ENCODE data around the gene C2CD5.

C2CD5 gene

GRCh38 chr12:22412581-22412980, 131.8 kb downstream of the C2CD5 start:
- DNase-seq (ENCODE audit: low spot score), result no peak

- DNase-seq (ENCODE audit: low spot score), result no peak
These were observed 133.9 kb downstream of the C2CD5 start for GRCh38 chr12:22410486-22410885.

- no peak for DNase-seq (ENCODE audit: low spot score)
These were observed 134.8 kb downstream of the C2CD5 start for GRCh38 chr12:22409377-22410164.

DNA sequence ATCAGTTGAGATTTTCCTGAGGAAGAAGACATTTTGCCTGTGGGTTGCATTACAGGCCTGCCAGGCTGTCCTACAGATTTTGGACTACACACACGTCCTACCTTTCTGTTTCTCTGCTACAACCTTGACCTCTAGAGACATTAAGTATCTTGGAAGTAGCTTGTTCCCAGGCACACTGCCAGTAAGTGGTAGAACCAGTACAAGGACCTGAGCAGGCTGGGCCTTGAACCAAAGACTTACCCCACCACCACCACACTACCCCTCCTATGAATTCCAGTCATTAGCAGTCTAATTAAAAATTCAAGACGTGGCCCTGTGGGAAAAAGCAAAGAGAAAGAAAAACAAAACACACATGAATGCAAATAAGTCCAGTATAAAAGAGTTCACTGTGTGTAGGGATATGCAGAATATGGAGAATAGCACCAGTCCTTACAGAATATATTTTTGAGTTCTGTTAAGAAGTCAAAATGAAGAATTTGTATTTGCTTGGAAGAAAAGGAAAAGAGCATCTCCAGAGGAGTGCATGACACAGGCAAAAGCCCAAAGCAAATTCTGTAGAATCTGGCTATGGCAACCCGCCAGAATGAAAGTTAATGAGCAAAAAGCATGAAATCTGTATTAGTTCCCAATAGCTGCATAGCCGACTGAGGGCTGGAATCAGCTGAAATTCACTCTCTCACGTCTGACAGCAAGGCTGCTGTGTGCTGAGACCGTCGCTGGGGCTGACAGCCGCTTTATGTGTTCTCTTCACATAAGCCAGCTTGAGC, 135.5 kb downstream of the C2CD5 start:
- no peak for DNase-seq (ENCODE audit: low spot score)

DNA sequence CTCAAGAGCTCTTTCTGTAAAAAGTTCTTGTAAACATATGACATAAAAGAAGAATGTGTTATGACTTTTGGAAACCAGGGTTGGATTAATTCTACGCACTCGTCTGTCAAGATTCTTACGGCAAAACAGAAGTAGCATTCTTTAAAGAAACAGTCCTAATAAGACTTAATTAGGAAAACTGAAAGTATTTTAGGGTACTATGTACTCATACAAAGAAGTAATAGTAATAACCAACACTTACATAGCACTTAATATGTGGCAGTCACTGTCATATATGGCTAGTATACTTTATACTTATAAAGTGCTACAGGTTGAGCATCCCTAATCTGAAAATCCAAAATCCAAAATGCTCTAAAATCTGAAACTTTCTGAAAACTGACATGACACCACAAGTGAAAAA, 136.9 kb downstream of the C2CD5 start:
- no peak for DNase-seq (ENCODE audit: low spot score)

DNA sequence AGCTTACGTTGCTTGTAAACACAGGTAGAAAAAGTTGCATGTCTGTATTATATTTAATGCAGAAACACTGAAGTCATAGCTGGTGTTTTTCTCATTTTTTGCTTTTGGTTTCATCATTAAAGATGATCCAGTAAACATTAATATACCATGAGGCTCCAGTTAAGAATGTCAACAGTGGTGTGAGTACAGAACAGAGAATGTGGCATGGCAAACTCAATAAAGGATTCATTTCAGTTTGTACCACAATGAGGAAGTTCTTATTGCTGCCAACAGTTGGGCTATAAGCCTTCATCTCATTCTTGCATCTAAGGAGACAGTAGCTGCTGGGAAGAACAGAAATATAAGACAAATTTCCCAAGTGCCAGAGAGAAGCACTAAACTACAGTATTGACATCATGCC, 137.7 kb downstream of the C2CD5 start:
- no peak for DNase-seq (ENCODE audit: low spot score)

DNA sequence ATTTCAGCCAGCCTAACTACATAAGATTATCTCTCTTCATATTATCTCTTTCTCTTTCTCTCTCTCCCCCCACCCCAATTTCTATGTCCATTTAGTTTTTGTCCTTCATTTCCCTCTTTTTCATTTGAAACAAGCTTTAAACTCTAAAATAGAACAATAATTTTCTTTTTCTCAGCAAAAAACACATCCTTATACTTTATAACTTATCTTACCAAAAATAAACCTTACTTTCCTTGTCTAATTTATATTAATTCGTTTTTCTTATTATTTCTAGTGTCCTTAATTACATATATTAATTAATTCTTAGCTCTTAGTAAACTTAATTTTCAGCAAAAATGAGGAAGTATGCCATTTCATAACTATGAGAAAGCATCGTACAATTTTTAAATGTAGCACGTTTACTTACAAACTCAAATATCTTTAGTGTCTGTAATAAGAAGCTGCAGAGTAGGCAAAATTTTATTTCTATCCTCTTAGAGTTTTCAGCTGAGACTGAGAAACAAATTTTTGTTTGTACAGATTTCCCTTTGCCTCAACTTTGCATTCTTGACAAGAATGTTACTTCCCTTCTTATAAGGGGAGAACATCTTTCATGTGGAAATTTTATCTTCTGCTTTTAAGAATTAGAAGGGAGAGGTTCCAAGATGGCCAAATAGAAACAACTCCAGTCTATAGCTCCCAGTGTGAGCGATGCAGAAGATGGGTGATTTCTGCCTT, 144.7 kb downstream of the C2CD5 start:
- DNase-seq (ENCODE audit: low spot score), result no peak

All from hematopoietic multipotent progenitor cell treated with erythropoietin and hydrocortisone succinate and interleukin-3 and kit ligand, for 17 days (in vitro differentiated cells).